Activated CD4-positive, alpha-beta T cell treated with anti-CD3 and anti-CD28 coated beads, Interleukin-2, amount 10 ng/mL, durations not matched to agents 7 days and 5 days (primary cell): Measurements from ENCODE around the gene CRIP3. TPM values are rescaled to one million over a fixed set of nuclear protein-coding genes. Genes with fewer than 3 reads are reported as not detected.

Experiments
- CTCF ChIA-PET: fragments of 350-600 bp; sonication (Branson Sonifier 250); formaldehyde crosslinking; loops from one replicate; lab custom pipeline; 2021; ENCODE audit warnings: antibody characterized with exemption; lab: Charles Lee
- POLR2A ChIA-PET: fragments of 350-600 bp; sonication (Branson Sonifier 250); formaldehyde crosslinking; loops from one replicate; lab custom pipeline; 2021; ENCODE audit warnings: antibody characterized with exemption; lab: Charles Lee
- DNase-seq: peaks from one replicate; pipeline ENCODE4 v3.0.0-alpha.2; 2020
- H3K27ac Mint-ChIP-seq: one replicate; pipeline ENCODE4 v1.8.0; 2021; ENCODE audit warnings: mild to moderate bottlenecking, moderate library complexity, mixed read lengths
- H3K27me3 Mint-ChIP-seq: one replicate; pipeline ENCODE4 v1.8.0; 2021; ENCODE audit warnings: mixed read lengths
- H3K36me3 Mint-ChIP-seq: one replicate; pipeline ENCODE4 v1.8.0; 2021; ENCODE audit warnings: low read depth, mixed read lengths
- H3K4me1 Mint-ChIP-seq: one replicate; pipeline ENCODE4 v1.8.0; 2021; ENCODE audit warnings: mixed read lengths
- H3K4me3 Mint-ChIP-seq: one replicate; pipeline ENCODE4 v1.8.0; 2021; ENCODE audit warnings: mild to moderate bottlenecking, moderate library complexity, mixed read lengths
- H3K9me3 Mint-ChIP-seq: one replicate; pipeline ENCODE4 v1.8.0; 2021; ENCODE audit warnings: mixed read lengths
- total RNA-seq, 2 experiments: library from RNA; stranded (reverse); gene quantifications; one replicate each; pipeline ENCODE4 v1.2.3, GENCODE V29; 2021

The CRIP3 gene
- total RNA-seq, 2 experiments from 2014 or later: 0.67 TPM; not detected in 1

DNA sequence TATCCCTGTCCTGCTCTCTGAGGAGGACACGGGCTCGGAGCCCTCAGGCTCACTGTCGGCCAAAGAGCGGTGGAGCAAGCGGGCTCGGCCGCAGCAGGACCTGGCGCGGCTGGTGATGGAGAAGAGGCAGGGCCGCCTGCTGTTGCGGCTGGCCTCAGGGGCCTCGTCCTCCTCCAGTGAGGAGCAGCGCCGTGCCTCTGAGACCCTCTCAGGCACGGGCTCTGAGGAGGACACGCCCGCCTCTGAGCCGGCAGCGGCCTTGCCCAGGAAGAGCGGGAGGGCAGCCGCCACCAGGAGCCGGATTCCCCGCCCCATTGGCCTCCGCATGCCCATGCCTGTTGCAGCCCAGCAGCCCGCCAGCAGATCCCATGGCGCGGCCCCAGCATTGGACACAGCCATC, 24.7 kb downstream of the CRIP3 start:
- ChIA-PET POLR2A (no interaction called here), CTCF (no interaction called here)
- Mint-ChIP-seq H3K36me3 (no peaks in the 10 kb centered on the region), H3K9me3 (no peaks in the 10 kb centered on the region), H3K4me3 (no peak overlapping the region), H3K27ac (no peak overlapping the region), H3K4me1 (peaks cover 1% of the 10 kb centered on the region), H3K27me3 (peaks cover 34% of the 10 kb centered on the region)
- DNase-seq: no peak

DNA sequence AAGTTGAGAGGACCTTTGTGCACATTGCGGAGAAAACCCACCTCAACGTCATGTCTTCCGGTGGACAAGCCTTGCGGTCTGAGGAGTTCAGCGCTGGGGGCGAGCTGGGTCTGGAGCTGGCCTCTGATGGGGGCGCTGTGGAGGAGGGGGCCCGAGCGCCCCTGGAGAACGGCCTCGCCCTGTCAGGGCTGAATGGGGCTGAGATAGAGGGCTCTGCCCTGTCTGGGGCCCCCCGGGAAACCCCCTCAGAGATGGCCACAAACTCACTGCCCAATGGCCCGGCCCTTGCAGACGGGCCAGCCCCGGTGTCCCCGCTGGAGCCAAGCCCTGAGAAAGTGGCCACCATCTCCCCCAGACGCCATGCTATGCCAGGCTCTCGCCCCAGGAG, 25.1 kb downstream of the CRIP3 start:
- no peak for DNase-seq
- POLR2A ChIA-PET: no interaction called here
- Mint-ChIP-seq H3K36me3 (no peaks in the 10 kb centered on the region), H3K27me3 (peaks cover 35% of the 10 kb centered on the region), H3K9me3 (no peaks in the 10 kb centered on the region), H3K4me3 (no peak overlapping the region), H3K4me1 (peaks cover 1% of the 10 kb centered on the region), H3K27ac (no peak overlapping the region)
- CTCF ChIA-PET: no interaction called here

DNA sequence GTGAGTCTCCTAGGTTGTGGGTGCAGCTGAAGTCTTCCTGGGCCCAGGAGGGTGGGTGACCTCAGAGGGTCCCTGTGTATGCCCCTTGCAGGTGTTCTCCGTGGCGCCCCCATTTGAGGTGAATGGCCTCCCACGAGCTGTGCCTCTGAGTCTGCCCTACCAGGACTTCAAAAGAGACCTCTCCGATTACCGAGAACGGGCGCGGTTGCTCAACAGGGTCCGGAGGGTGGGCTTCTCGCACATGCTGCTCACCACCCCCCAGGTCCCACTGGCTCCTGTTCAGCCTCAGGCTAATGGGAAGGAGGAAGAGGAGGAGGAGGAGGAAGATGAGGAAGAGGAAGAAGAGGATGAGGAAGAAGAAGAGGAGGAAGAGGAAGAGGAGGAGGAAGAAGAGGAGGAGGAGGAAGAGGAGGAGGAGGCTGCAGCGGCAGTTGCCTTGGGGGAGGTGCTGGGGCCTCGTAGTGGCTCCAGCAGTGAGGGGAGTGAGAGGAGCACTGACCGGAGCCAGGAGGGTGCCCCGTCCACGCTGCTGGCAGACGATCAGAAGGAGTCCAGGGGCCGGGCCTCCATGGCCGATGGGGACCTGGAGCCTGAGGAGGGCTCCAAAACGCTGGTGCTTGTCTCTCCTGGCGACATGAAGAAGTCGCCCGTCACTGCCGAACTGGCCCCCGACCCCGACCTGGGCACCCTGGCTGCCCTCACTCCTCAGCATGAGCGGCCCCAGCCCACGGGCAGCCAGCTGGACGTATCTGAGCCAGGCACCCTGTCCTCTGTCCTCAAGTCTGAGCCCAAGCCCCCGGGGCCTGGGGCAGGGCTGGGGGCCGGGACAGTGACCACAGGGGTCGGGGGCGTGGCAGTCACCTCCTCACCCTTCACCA, 25.8 kb downstream of the CRIP3 start:
- peaks cover 35% of the 10 kb centered on the region for H3K27me3 Mint-ChIP-seq
- POLR2A ChIA-PET: no interaction called here
- DNase-seq: no peak

DNA sequence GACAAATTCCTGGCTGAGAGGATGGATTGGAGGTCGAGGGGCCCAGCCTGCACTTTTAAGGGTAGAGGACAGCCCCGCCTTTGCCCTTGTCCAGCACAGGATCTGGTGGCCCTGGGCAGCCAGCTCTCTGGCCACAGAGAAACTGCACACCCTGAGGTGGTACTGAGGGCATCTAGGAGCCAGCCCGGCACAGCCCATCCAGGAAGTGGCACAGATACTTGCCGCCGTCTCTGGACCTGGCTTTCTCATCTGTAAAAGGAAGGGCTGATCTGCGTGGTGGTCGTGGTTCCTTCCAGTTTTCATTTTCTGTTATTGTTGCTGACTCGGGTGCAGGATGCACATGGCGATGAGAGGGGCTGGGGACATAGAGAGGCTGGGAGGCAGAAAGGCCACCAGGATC, 26.6 kb downstream of the CRIP3 start:
- H3K27ac Mint-ChIP-seq: no peak overlapping the region
- H3K4me1 Mint-ChIP-seq: peaks cover 3% of the 10 kb centered on the region
- H3K27me3 Mint-ChIP-seq: peaks cover 41% of the 10 kb centered on the region
- CTCF ChIA-PET: interaction anchor here (1.3 kb wide), 1 partner anchor 10 kb away, joined by 4 read pairs; no protein-coding TSS in a partner anchor
- H3K4me3 Mint-ChIP-seq: no peak overlapping the region
- H3K9me3 Mint-ChIP-seq: no peaks in the 10 kb centered on the region
- DNase-seq: no peak
- POLR2A ChIA-PET: no interaction called here
- H3K36me3 Mint-ChIP-seq: no peaks in the 10 kb centered on the region

More for the DNA sequence above, 25.8 kb downstream of the CRIP3 start:
- CTCF ChIA-PET: interaction anchor here (1.3 kb wide), 1 partner anchor 9 kb away, joined by 4 read pairs; no protein-coding TSS in a partner anchor
- no peak overlapping the region for H3K27ac Mint-ChIP-seq
- H3K36me3 Mint-ChIP-seq: no peaks in the 10 kb centered on the region
- H3K4me1 Mint-ChIP-seq: peaks cover 1% of the 10 kb centered on the region
- no peaks in the 10 kb centered on the region for H3K9me3 Mint-ChIP-seq
- no peak overlapping the region for H3K4me3 Mint-ChIP-seq

DNA sequence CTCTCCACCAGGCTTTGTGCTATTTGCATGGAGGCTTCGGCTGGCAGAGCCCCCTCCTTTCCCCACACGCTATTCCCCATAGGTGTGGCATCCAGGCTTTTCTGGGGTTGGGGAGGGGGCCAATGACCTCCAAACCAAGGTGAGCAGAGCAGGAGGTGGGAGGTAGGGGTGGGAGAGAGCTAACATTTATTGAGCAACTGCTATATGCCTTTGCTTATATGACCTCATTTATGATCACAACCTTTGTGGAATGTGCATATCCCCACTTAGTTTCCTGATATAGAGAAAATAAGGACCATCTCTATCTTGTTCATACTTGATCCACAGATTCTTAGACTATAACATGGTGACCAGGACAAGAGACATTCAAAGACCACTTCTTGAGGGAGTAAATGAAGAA, 28.4 kb downstream of the CRIP3 start:
- no peak overlapping the region for H3K27ac Mint-ChIP-seq
- peaks cover 11% of the 10 kb centered on the region for H3K4me1 Mint-ChIP-seq
- H3K9me3 Mint-ChIP-seq: no peaks in the 10 kb centered on the region
- ChIA-PET POLR2A (no interaction called here), CTCF (interaction anchor here (1.0 to 1.6 kb wide), 4 partner anchors 17 to 57 kb away, joined by 3 to 4 read pairs (median 4); no protein-coding TSS in a partner anchor)
- H3K27me3 Mint-ChIP-seq: peaks cover 43% of the 10 kb centered on the region
- no peaks in the 10 kb centered on the region for H3K36me3 Mint-ChIP-seq
- DNase-seq: no peak
- H3K4me3 Mint-ChIP-seq: no peak overlapping the region

DNA sequence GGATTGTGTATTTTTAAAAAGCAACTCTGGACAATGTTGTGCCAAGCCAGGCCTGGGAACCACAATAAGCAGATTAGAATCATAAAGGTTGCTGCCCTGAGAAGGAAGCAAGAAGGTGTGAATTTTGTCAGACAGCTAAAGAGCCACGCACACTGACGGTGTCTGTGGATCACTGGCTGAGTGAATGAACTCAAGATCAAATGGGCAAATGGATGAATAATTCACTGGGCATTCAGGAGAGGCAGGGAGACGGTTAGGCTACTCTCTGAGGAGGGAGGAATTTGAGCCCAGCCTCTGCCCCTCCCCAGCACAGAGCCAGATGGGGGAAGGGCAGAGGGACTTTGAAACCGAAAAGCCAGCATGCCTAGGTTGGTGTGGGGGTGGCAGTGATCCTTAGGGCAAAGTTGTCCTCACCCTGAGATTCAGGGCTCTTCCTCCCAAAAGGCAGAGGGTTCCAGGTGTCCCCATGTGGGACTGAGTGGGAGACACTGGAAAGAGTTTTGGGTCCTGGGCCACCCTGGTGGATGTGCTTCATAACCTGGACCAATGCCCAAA, 30.0 kb downstream of the CRIP3 start:
- H3K4me1 Mint-ChIP-seq: peaks cover 13% of the 10 kb centered on the region
- POLR2A ChIA-PET: no interaction called here
- H3K36me3 Mint-ChIP-seq: no peaks in the 10 kb centered on the region
- H3K9me3 Mint-ChIP-seq: no peaks in the 10 kb centered on the region
- H3K27me3 Mint-ChIP-seq: peaks cover 58% of the 10 kb centered on the region
- CTCF ChIA-PET: interaction anchor here (1.6 kb wide), 1 partner anchor 30 kb away, joined by 5 read pairs; the partner anchor contains the start of gene CRIP3
- H3K4me3 Mint-ChIP-seq: no peak overlapping the region
- peak overlapping the region; percentile 26 for H3K27ac Mint-ChIP-seq
- no peak for DNase-seq

DNA sequence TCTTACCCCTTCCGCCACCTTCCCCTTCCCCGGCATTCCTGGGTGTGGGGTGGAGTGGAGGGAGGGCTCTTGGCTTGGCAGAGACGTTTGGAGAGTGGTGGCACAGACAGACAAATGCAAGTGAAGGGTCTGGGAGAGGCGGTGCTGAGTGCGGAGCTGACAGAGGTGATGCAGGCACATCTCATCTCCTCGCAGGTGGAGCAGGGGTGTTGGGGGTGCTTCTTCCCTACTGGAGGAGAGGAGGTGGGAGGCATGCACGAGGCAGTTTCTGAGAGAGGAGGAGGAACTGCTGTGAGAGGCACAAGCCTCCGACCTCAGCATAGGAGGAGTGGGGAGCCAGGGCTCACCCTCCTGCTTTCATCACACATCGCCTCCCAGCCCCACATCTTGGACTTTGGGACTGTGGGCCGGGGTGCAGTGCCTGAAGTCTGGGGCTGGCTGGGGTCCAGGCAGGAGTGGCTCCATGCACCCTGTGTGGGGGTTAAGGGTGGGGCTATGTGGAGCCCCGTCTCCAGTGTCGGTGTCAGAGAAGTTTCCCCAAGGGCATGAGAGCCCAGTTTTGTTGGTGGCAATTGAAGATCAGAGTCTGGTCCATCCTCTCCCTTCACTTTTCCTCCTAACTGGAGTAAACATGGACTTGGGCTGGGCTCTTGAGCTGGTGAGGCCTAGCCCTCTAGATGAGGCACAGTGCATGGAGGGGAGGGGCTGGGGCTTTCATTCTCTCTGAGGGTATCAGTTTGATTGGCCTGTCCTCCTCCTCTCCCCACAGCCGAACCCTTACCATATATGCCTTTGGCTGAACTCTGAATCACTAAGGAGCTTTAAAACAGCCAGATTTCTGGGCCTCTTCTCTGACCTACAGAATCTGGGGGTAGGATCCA, 30.7 kb downstream of the CRIP3 start:
- Mint-ChIP-seq H3K27ac (peak overlapping the region; percentile 26), H3K36me3 (no peaks in the 10 kb centered on the region), H3K4me3 (no peak overlapping the region), H3K9me3 (no peaks in the 10 kb centered on the region), H3K27me3 (peaks cover 64% of the 10 kb centered on the region), H3K4me1 (peaks cover 13% of the 10 kb centered on the region)
- no peak for DNase-seq
- CTCF ChIA-PET: interaction anchor here (1.6 kb wide), 1 partner anchor 31 kb away, joined by 5 read pairs; the partner anchor contains the start of gene CRIP3
- POLR2A ChIA-PET: no interaction called here

DNA sequence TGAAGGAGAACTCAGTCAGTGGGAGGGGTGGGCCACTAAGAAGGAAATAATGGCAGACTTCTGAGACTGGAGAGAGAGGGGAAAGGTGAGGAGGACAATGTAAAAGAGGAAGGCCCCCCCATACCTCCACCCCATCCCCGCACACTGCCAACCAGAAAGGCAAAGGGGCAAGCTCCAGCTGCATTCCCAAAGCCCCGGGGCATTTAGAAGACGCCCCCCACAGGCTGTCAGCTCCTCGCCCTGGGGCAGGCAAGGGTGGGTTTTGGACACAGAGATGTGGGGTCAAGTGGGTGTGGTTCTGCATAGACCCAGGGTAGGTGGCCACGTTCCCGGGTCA, 31.4 kb downstream of the CRIP3 start:
- POLR2A ChIA-PET: no interaction called here
- DNase-seq: no peak
- H3K36me3 Mint-ChIP-seq: no peaks in the 10 kb centered on the region
- H3K27ac Mint-ChIP-seq: peak overlapping the region; percentile 52
- peak overlapping the region; percentile 12 for H3K4me3 Mint-ChIP-seq
- no peaks in the 10 kb centered on the region for H3K9me3 Mint-ChIP-seq
- CTCF ChIA-PET: interaction anchor here (1.3 to 1.6 kb wide), 2 partner anchors 9 to 31 kb away, joined by 4 to 5 read pairs; partner anchors contain the start of gene CRIP3
- H3K4me1 Mint-ChIP-seq: peaks cover 13% of the 10 kb centered on the region
- H3K27me3 Mint-ChIP-seq: peaks cover 67% of the 10 kb centered on the region

DNA sequence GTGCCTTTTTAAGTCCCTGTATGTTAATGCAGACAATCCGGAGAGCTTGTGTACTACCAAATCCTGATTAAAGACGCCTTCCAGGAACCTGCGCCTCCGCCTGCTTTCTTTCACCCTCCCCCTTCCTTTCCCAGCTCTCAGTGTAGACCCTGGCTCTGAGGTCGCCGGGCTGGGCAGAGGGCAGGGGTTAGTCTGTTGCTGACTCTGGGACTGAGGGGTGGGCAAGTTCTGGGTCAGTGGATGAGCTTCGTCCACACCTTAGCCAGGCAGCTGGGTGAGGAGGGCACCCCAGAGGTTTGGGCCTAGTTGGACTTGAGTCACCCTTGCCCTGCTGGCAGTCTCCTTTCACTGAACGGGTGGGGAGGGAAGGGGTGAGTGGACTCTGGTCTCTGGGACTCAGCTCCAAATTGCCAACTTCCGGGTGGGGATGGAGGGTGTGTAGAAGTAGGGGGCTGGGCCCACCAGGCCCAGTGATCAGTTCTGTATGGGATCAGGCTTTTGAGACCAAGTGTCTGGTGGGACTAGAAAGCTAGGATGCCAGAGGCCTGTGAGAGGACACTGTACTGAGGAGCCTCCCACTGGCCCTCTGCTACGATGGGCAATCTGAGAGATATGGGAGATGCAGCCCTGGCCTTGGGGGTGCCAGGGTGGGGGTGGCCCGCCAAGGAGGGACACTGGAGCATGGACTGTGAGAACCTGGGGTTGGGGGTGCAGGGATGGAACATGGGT, 31.9 kb downstream of the CRIP3 start:
- POLR2A ChIA-PET: no interaction called here
- Mint-ChIP-seq H3K4me1 (peaks cover 13% of the 10 kb centered on the region), H3K27ac (peak overlapping the region; percentile 52), H3K9me3 (no peaks in the 10 kb centered on the region), H3K36me3 (no peaks in the 10 kb centered on the region), H3K27me3 (peaks cover 67% of the 10 kb centered on the region), H3K4me3 (peak overlapping the region; percentile 12)
- DNase-seq: no peak
- CTCF ChIA-PET: interaction anchor here (1.3 kb wide), 1 partner anchor 8 kb away, joined by 4 read pairs; no protein-coding TSS in a partner anchor

DNA sequence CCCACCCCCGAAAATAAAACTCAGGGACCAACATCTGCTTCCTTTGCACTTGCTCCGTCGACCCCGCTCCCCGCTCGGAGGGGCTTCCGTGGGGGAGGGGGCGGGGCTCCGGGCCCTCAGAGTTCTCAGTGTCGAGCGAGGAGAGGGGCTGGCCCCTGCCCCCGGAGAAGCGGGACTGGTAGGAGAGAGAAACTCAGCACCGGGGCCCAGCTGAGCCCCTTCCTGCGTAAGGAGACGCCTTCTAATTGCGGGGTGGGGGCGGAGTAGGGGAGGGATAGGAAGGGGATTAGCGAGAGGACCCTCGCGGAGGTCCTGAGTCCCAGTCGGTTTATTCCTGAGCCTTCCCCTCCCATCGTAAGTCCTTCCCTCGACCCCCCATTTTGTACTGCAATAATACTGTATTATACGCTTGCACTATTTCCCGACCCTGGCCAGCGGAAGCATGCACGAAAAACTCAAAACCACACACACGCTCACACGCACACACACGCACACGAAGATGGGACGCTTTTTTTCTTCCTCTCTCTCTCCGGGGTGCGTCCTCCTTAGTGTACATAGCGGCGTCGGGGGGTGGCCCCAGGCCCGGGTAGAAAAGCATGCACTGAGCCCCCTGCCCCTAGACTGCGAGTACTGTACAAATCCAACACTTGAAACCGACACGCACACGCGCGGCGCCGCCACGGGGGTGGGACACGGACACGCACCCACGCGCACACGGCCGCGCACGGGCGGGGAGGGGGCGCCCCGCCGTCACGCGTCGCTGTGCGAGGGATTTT, 32.6 kb downstream of the CRIP3 start:
- ChIA-PET CTCF (interaction anchor here (0.9 to 1.3 kb wide), 2 partner anchors 8 to 22 kb away, joined by 3 to 4 read pairs; partner anchors contain the start of gene SLC22A7), POLR2A (no interaction called here)
- H3K27ac Mint-ChIP-seq: peak overlapping the region; percentile 61
- H3K4me3 Mint-ChIP-seq: peak overlapping the region; percentile 50
- no peaks in the 10 kb centered on the region for H3K9me3 Mint-ChIP-seq
- no peaks in the 10 kb centered on the region for H3K36me3 Mint-ChIP-seq
- H3K4me1 Mint-ChIP-seq: peaks cover 13% of the 10 kb centered on the region
- H3K27me3 Mint-ChIP-seq: peaks cover 66% of the 10 kb centered on the region
- DNase-seq: peak; percentile 60

DNA sequence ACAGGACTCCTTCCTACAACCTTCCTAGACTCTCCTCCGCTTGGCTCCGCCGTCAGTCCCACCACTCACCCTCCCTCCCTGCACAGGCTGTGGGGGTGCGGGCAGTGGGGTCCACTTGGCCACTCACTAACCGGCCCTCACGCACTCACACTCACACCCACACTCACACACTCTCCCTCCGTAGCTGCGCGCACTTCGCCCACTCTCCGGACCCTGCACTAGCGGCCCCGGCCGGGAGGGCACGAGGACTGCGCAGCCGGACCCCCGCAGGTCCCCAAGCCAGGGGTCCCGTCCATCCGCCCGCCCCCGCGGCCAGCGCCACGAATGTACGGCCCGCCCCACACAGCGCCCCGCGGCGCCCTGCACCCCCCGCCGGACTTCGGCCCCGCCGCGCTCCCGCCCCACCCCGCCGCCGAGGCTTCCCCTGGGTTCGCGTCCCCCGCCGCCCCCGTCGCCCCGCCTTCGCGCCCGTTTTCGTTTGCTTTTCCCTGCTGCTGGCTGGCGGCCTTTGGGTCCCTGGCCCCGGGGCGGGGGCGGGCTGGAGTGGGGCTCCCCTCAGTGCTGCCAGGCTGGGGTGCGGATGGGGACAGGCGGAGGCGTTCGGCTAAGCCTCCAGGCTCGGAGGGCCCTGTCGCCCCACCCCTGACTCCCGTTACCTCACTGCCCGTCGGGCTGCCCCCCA, 33.6 kb downstream of the CRIP3 start:
- H3K27ac Mint-ChIP-seq: no peak overlapping the region
- peaks cover 13% of the 10 kb centered on the region for H3K4me1 Mint-ChIP-seq
- ChIA-PET POLR2A (no interaction called here), CTCF (interaction anchor here (0.9 kb wide), 1 partner anchor 23 kb away, joined by 3 read pairs; the partner anchor contains the start of gene SLC22A7)
- no peaks in the 10 kb centered on the region for H3K36me3 Mint-ChIP-seq
- peak overlapping the region; percentile 50 for H3K4me3 Mint-ChIP-seq
- H3K27me3 Mint-ChIP-seq: peaks cover 65% of the 10 kb centered on the region
- DNase-seq: peak; percentile 23
- H3K9me3 Mint-ChIP-seq: no peaks in the 10 kb centered on the region
